Measurements from ENCODE around the gene RNF222.

The RNF222 gene

GRCh38 chr17:8426802-8427201 is 29.2 kb upstream of the RNF222 start:
- ChIA-PET CTCF (interaction anchor here (1.1 kb wide), 1 partner anchor 43 kb away, joined by 4 read pairs; no protein-coding TSS in a partner anchor), POLR2A (no interaction called here)
- no peak for DNase-seq (ENCODE audit: extremely low spot score)
- TF ChIP-seq, protein P1, sequence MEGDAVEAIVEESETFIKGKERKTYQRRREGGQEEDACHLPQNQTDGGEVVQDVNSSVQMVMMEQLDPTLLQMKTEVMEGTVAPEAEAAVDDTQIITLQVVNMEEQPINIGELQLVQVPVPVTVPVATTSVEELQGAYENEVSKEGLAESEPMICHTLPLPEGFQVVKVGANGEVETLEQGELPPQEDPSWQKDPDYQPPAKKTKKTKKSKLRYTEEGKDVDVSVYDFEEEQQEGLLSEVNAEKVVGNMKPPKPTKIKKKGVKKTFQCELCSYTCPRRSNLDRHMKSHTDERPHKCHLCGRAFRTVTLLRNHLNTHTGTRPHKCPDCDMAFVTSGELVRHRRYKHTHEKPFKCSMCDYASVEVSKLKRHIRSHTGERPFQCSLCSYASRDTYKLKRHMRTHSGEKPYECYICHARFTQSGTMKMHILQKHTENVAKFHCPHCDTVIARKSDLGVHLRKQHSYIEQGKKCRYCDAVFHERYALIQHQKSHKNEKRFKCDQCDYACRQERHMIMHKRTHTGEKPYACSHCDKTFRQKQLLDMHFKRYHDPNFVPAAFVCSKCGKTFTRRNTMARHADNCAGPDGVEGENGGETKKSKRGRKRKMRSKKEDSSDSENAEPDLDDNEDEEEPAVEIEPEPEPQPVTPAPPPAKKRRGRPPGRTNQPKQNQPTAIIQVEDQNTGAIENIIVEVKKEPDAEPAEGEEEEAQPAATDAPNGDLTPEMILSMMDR (IDR thresholded peaks at IDR 0.05; ENCODE audit: control extremely low read depth, extremely low read depth, low read depth, missing control alignments) = no peak

- TF ChIP-seq, protein P1 (IDR thresholded peaks at IDR 0.05; ENCODE audit: control extremely low read depth, extremely low read depth, low read depth, missing control alignments) = no peak
- DNase-seq (ENCODE audit: extremely low spot score) = no peak
- POLR2A ChIA-PET = no interaction called here
- CTCF ChIA-PET = interaction anchor here (1.0 kb wide), 1 partner anchor 9 kb away, joined by 3 read pairs; no protein-coding TSS in a partner anchor
These were observed 28.6 kb upstream of the RNF222 start for GRCh38 chr17:8426094-8426720.

DNA sequence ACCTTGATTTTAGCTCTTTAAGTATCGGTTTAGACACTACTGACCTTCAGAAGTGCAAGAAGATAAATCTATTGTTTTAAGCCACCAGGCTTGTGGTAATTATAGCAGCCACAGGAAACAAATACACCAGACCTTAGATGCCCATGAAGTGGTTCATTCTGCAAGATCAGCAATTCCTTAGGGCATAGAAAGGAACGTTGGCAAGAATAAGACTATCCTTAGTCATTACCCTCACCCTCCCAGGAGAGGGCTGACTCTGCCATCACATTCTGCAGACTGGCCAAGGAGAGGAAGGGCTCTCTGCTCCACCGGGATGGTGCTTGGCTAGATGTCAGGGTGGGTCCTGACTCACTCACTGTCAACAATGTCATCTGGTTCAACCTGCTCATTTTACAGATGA is 23.9 kb upstream of the RNF222 start:
- no peak for DNase-seq (ENCODE audit: extremely low spot score)
- ChIA-PET CTCF (interaction anchor here (1.1 to 2.5 kb wide), 3 partner anchors 11 to 24 kb away, joined by 3 to 26 read pairs (median 3); partner anchors contain the start of gene NDEL1), POLR2A (no interaction called here)
- TF ChIP-seq, protein P1 (IDR thresholded peaks at IDR 0.05; ENCODE audit: control extremely low read depth, extremely low read depth, low read depth, missing control alignments) = no peak

DNA sequence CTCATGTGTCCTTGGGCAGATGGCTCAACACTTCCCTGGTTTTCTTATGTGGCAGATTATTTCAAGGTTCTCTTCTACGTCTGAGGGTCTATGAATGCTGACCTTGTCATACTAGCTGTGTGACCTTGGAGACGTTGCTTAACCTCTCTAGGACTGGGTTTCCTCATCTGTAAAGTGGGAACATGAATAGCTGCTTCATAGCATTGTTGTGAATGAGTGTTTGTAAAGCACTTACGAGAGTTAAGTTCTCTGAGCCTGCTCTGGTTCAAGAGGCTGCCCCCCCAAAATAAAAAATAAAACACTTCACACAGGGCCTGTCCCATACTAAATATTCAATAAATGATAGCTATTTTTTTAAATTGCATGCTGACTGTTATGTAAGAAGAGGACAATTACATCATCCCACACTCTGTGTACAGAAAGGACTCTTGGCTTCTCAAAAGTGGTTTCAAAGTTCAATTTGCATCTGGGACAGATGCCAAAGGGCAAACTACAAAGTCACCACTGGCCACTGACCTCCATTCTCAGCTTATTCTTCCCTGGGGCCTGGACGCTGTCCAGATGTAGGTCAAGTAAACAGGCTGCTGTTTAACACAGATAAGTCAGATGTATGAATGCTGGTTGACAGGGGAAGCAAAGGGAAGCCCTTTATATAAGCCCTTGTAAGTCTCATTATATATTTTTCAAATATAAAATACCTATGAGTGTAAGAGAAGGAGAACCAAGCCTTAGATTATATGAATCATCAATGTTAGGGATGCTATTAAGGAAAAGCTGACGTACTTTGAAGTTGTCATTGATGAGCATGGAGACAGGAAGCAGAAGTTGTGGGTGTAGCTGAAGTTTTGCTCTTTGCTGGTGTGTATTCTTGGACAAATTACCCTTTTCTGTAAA is 22.7 kb upstream of the RNF222 start:
- TF ChIP-seq, protein P1 (IDR thresholded peaks at IDR 0.05; ENCODE audit: control extremely low read depth, extremely low read depth, low read depth, missing control alignments) = no peak
- ChIA-PET POLR2A (no interaction called here), CTCF (interaction anchor here (1.2 to 3.3 kb wide), 4 partner anchors 10 to 326 kb away, joined by 3 to 26 read pairs (median 7); partner anchors contain the start of gene RPL26)
- no peak for DNase-seq (ENCODE audit: extremely low spot score)

DNA sequence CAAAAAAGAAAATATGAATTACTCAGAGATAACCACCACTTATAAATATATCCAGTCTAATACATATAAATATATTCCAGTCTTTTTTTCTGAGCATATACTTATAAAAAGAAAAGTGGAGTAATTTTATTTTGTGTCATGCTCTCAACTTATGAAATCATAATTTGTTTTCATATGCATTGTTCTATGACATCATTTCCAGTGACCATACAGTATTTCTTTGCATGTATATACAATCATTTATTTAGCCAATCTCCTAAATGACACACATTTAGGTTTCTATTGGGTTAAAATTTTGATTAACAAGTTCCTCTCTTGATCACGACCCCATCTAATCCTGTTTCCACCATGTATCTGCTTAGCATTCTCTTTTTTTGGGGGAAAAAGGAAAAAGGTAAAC is 21.7 kb upstream of the RNF222 start:
- CTCF ChIA-PET = interaction anchor here (1.2 to 3.3 kb wide), 3 partner anchors 9 to 327 kb away, joined by 5 to 26 read pairs (median 9); partner anchors contain the start of gene RPL26
- POLR2A ChIA-PET = no interaction called here
- TF ChIP-seq, protein P1 (IDR thresholded peaks at IDR 0.05; ENCODE audit: control extremely low read depth, extremely low read depth, low read depth, missing control alignments) = no peak
- no peak for DNase-seq (ENCODE audit: extremely low spot score)

DNA sequence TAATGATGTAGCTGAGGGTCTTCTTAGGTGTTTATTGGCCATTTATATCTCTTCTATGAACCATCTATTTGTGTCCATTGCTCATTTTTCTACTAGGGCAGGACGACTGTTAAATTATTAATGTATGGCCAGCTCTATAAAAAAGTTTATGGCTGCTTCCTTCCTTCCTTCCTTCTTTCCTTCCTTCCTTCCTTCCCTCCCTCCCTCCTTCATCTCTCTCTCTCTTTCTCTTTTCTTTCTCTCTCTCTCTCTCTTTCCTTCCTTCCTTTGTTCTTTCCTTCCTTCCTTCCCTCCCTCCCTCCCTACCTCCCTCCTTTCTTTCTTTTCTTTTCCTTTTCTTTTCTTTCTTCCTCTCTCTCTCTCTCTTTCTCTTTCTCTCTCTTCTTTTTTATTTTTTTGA is 20.8 kb upstream of the RNF222 start:
- DNase-seq (ENCODE audit: extremely low spot score) = no peak
- TF ChIP-seq, protein P1 (IDR thresholded peaks at IDR 0.05; ENCODE audit: control extremely low read depth, extremely low read depth, low read depth, missing control alignments) = no peak
- POLR2A ChIA-PET = no interaction called here
- CTCF ChIA-PET = interaction anchor here (1.3 to 3.3 kb wide), 2 partner anchors 35 to 327 kb away, joined by 3 to 9 read pairs; no protein-coding TSS in a partner anchor

Data from GM10248 (cell line).